Measurements from ENCODE around the gene UNC5C. TPM values are rescaled to one million over a fixed set of nuclear protein-coding genes. Genes with fewer than 3 reads are reported as not detected.

UNC5C gene
- total and polyA plus RNA-seq, 10 of the 15 experiments (the other 5 are each of a cell fraction or from before 2014, with no cell fraction given), result 0.02 to 2.0 (median 0.15) TPM; not detected in 1

- no peak for TF ChIP-seq SMC3 (IDR thresholded peaks at IDR 0.05; ENCODE audit: borderline replicate concordance, low read length)
- no peak for TF ChIP-seq EGR1 (IDR thresholded peaks at IDR 0.05; ENCODE audit: borderline replicate concordance in 1 of 2, low read depth in 2 of 2, low read length in 2 of 2)
- TF ChIP-seq LARP7 (IDR thresholded peaks at IDR 0.05), result no peak
- TF ChIP-seq KLF5 (IDR thresholded peaks at IDR 0.05; ENCODE audit: partially characterized antibody), result no peak
- TF ChIP-seq CHD4 (IDR thresholded peaks at IDR 0.05), result no peak
Measured at GRCh38 chr4:95360256-95360903, 188.4 kb downstream of the UNC5C start (continued).

DNA sequence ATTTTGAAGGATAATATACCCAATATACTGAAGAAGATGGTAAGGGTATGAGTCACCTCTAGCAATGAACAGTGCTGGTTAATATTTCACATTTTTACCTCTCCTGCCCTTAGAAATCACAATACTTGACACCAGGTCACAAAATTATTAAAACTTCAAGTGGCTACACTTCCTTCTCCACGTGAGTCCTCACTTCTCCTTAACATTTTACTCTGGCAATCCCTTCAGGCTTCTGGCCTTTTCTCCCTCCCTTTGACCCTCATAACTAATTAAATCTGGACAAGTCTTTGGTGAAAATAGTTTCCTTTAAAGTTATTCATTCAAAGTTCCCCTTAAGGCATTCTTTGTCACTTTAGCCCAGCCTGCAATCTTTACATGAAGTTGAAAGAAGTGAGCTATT, 190.4 kb downstream of the UNC5C start:
- DNase-seq (ENCODE audit: low read depth, low spot score) (no peak), ATAC-seq (peak; percentile 41; the same call in 2 of the 3 replicates), FAIRE-seq (no peak)
- Histone ChIP-seq H2AFZ (ENCODE audit: control insufficient read depth, low read depth, low read length) (no peak overlapping the region), H3K27ac (ENCODE audit: control insufficient read depth, insufficient read depth) (no peak overlapping the region), H3K4me1 (ENCODE audit: control insufficient read depth, insufficient read depth, low read length) (no peaks in the 10 kb centered on the region), H3K9ac (ENCODE audit: control insufficient read depth, insufficient read depth, low read length) (no peak overlapping the region), H3K79me2 (ENCODE audit: control insufficient read depth, insufficient read depth, low read length) (no peaks in the 10 kb centered on the region), H3K4me3 (no peak overlapping the region), H3K27me3 (replicated peaks in 1 of 2; ENCODE audit: control insufficient read depth in 2 of 2, insufficient read depth in 2 of 2, low read length in 1 of 2) (no peaks in the 10 kb centered on the region), H3K9me3 (replicated peaks; ENCODE audit: control insufficient read depth, insufficient read depth, low read length) (no peaks in the 10 kb centered on the region), H3K4me2 (ENCODE audit: control insufficient read depth, insufficient read depth) (no peak overlapping the region), H4K20me1 (ENCODE audit: control insufficient read depth, insufficient read depth) (no peaks in the 10 kb centered on the region), H3K36me3 (ENCODE audit: control insufficient read depth in 2 of 2, insufficient read depth in 2 of 2, low read length in 1 of 2) (no peaks in the 10 kb centered on the region)
- intact Hi-C loops (cut with micrococcal nuclease; ENCODE audit: unreplicated experiment), result no loop called here
- BruUV-seq (replicated peaks), result no TSS peak
- in situ Hi-C loops (cut with MboI), result no loop called here
- WGBS (ENCODE audit: insufficient coverage, insufficient replicate concordance, low lambda C conversion rate, missing lambda C conversion rate), result 0% methylated on average over 1 of the region's 1 CpG
- ChIA-PET CTCF (interaction anchor here (0.8 to 1.6 kb wide), 2 partner anchors 150 to 192 kb away, joined by 3 read pairs; no protein-coding TSS in a partner anchor), POLR2A (no interaction called here), SMC1A (ENCODE audit: uncharacterized antibody, unreplicated experiment) (interaction anchor here (1.2 to 1.3 kb wide), 2 partner anchors 9 to 11 kb away, joined by 3 to 4 read pairs; no protein-coding TSS in a partner anchor), RAD21 (ENCODE audit: unreplicated experiment) (no interaction called here)
- TF ChIP-seq ESRRA (IDR thresholded peaks at IDR 0.05; ENCODE audit: low read length) (no peak), CREB1 (IDR thresholded peaks at IDR 0.05; ENCODE audit: low read depth) (no peak), BACH1 (IDR thresholded peaks at IDR 0.05; ENCODE audit: borderline replicate concordance) (no peak), CUX1 (IDR thresholded peaks at IDR 0.05; ENCODE audit: insufficient replicate concordance, low read depth, low read length) (no peak)
- TF ChIP-seq, protein P1, sequence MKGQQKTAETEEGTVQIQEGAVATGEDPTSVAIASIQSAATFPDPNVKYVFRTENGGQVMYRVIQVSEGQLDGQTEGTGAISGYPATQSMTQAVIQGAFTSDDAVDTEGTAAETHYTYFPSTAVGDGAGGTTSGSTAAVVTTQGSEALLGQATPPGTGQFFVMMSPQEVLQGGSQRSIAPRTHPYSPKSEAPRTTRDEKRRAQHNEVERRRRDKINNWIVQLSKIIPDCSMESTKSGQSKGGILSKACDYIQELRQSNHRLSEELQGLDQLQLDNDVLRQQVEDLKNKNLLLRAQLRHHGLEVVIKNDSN (IDR thresholded peaks at IDR 0.05; ENCODE audit: borderline replicate concordance, extremely low read length, insufficient read depth, low read depth, low read length), result no peak
- TF ChIP-seq, protein P2, sequence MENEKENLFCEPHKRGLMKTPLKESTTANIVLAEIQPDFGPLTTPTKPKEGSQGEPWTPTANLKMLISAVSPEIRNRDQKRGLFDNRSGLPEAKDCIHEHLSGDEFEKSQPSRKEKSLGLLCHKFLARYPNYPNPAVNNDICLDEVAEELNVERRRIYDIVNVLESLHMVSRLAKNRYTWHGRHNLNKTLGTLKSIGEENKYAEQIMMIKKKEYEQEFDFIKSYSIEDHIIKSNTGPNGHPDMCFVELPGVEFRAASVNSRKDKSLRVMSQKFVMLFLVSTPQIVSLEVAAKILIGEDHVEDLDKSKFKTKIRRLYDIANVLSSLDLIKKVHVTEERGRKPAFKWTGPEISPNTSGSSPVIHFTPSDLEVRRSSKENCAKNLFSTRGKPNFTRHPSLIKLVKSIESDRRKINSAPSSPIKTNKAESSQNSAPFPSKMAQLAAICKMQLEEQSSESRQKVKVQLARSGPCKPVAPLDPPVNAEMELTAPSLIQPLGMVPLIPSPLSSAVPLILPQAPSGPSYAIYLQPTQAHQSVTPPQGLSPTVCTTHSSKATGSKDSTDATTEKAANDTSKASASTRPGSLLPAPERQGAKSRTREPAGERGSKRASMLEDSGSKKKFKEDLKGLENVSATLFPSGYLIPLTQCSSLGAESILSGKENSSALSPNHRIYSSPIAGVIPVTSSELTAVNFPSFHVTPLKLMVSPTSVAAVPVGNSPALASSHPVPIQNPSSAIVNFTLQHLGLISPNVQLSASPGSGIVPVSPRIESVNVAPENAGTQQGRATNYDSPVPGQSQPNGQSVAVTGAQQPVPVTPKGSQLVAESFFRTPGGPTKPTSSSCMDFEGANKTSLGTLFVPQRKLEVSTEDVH (IDR thresholded peaks at IDR 0.05; ENCODE audit: low read depth, partially characterized antibody), result no peak
- TF ChIP-seq, protein P3, sequence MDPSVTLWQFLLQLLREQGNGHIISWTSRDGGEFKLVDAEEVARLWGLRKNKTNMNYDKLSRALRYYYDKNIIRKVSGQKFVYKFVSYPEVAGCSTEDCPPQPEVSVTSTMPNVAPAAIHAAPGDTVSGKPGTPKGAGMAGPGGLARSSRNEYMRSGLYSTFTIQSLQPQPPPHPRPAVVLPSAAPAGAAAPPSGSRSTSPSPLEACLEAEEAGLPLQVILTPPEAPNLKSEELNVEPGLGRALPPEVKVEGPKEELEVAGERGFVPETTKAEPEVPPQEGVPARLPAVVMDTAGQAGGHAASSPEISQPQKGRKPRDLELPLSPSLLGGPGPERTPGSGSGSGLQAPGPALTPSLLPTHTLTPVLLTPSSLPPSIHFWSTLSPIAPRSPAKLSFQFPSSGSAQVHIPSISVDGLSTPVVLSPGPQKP (IDR thresholded peaks at IDR 0.05; ENCODE audit: low read depth, low read length), result no peak

Measured in GM12878 (cell line).